Neural cell (in vitro differentiated cells): ENCODE measurements around the gene SLC29A1. TPM values are rescaled to one million over a fixed set of nuclear protein-coding genes. Genes with fewer than 3 reads are reported as not detected.
A peak's percentile ranks its signal among the peaks of the same experiment; 100 is the strongest.

ENCODE experiments used
- H2AFZ ChIP-seq: fragments of 200-600, 300-800 bp; sonication (generic), shearing (Covaris generic); 2 replicates; pipeline ENCODE4 v1.6.0; 2014; ENCODE audit warnings: low read depth, mild to moderate bottlenecking, antibody characterized with exemption, low read length, moderate library complexity
- H3F3A ChIP-seq: fragments of 200-600 bp; shearing (Covaris generic); 2 replicates; pipeline ENCODE4 v1.6.1; 2016; ENCODE audit warnings: mild to moderate bottlenecking, moderate library complexity, mixed read lengths, antibody characterized with exemption, low read length; ENCODE audit not compliant: insufficient read depth, poor library complexity, severe bottlenecking
- H3K27ac ChIP-seq: fragments of 200-600, 300-800 bp; sonication (generic), shearing (Covaris generic); 2 replicates; pipeline ENCODE4 v1.5.1; 2014; ENCODE audit warnings: mild to moderate bottlenecking, low read length, moderate library complexity
- H3K27me3 ChIP-seq: fragments of 300-800, 200-600 bp; sonication (generic), shearing (Covaris generic); 2 replicates; pipeline ENCODE4 v1.6.0; 2014; ENCODE audit warnings: mild to moderate bottlenecking, low read depth, low read length, moderate library complexity; ENCODE audit not compliant: insufficient read depth
- H3K36me3 ChIP-seq: fragments of 300-800, 200-600 bp; sonication (generic), shearing (Covaris generic); 2 replicates; pipeline ENCODE4 v1.5.1; 2014; ENCODE audit warnings: mild to moderate bottlenecking, antibody characterized with exemption, low read length, moderate library complexity; ENCODE audit not compliant: insufficient read depth
- H3K4me2 ChIP-seq: fragments of 300-800, 200-600 bp; sonication (generic), shearing (Covaris generic); 2 replicates; pipeline ENCODE4 v1.6.0; 2014; ENCODE audit warnings: mild to moderate bottlenecking, low read length
- H3K4me3 ChIP-seq: fragments of 300-800, 200-600 bp; sonication (generic), shearing (Covaris generic); 2 replicates; pipeline ENCODE4 v1.5.1; 2014; ENCODE audit warnings: mild to moderate bottlenecking, low read length, moderate library complexity
- H3K79me2 ChIP-seq: fragments of 200-600 bp; shearing (Covaris generic); replicated peaks from 2 replicates; pipeline ENCODE4 v1.6.0; 2014; ENCODE audit warnings: mild to moderate bottlenecking, low read length, moderate library complexity; ENCODE audit not compliant: insufficient read depth
- H3K9ac ChIP-seq: fragments of 300-800, 200-600 bp; sonication (generic), shearing (Covaris generic); 2 replicates; pipeline ENCODE4 v1.6.1; 2016; ENCODE audit warnings: mild to moderate bottlenecking, low read length, mixed read lengths
- H3K9me2 ChIP-seq: fragments of 200-600 bp; shearing (Covaris generic); 2 replicates; pipeline ENCODE4 v1.6.1; 2016; ENCODE audit warnings: mild to moderate bottlenecking, low read length, mixed read lengths; ENCODE audit not compliant: insufficient read depth
- H3K9me3 ChIP-seq: fragments of 200-600, 300-800 bp; sonication (generic), shearing (Covaris generic); 2 replicates; pipeline ENCODE4 v1.6.1; 2016; ENCODE audit warnings: mild to moderate bottlenecking, mixed run types, low read length, moderate library complexity, mixed read lengths
- H4K20me1 ChIP-seq: fragments of 200-600 bp; shearing (Covaris generic); 2 replicates; pipeline ENCODE4 v1.6.1; 2016; ENCODE audit warnings: mild to moderate bottlenecking, mixed run types; ENCODE audit not compliant: insufficient read depth
- EP300 ChIP-seq: fragments of 450-650 bp; conservative IDR thresholded peaks from 2 replicates; pipeline ENCODE4 v1.6.1; 2014; ENCODE audit warnings: antibody characterized with exemption, mild to moderate bottlenecking, moderate library complexity; ENCODE audit not compliant: poor library complexity, severe bottlenecking
- EZH2 ChIP-seq: fragments of 200-600, 300-800 bp; shearing (Covaris generic), sonication (generic); IDR thresholded peaks from 2 replicates; pipeline ENCODE4 v1.6.1; 2014; ENCODE audit warnings: antibody characterized with exemption, low read length, borderline replicate concordance, mild to moderate bottlenecking; ENCODE audit not compliant: insufficient read depth, poor library complexity, severe bottlenecking
- MXI1 ChIP-seq: fragments of 450-650 bp; conservative IDR thresholded peaks from 2 replicates; pipeline ENCODE4 v1.6.1; 2014; ENCODE audit warnings: antibody characterized with exemption, mild to moderate bottlenecking; ENCODE audit not compliant: poor library complexity, severe bottlenecking
- POLR2AphosphoS5 ChIP-seq: IDR thresholded peaks from 2 replicates; pipeline ENCODE4 v1.6.1; 2012
- RAD21 ChIP-seq: fragments of 450-650 bp; conservative IDR thresholded peaks from 2 replicates; pipeline ENCODE4 v1.6.1; 2014; ENCODE audit warnings: antibody characterized with exemption, mild to moderate bottlenecking, moderate library complexity
- SMC3 ChIP-seq: fragments of 450-650 bp; conservative IDR thresholded peaks from 2 replicates; pipeline ENCODE4 v1.6.1; 2014; ENCODE audit warnings: antibody characterized with exemption, mild to moderate bottlenecking, moderate library complexity; ENCODE audit not compliant: poor library complexity
- TAF1 ChIP-seq: IDR thresholded peaks from 2 replicates; pipeline ENCODE4 v1.6.1; 2012; ENCODE audit warnings: low read depth
- polyA plus RNA-seq: library from polyadenylated mRNA; depleted of rRNA; stranded (reverse); fragments of >200 nt; gene quantifications from 2 replicates; pipeline ENCODE4 v1.2.3, GENCODE V29; 2014
- TF ChIP-seq, protein P1 (sequence below): fragments of 450-650 bp; IDR thresholded peaks from 2 replicates; pipeline ENCODE4 v1.5.1; 2014; ENCODE audit warnings: antibody characterized with exemption, mild to moderate bottlenecking, moderate library complexity; ENCODE audit not compliant: poor library complexity, severe bottlenecking
- TF ChIP-seq, protein P2 (sequence below): IDR thresholded peaks from 2 replicates; pipeline ENCODE4 v1.6.1; 2012; ENCODE audit warnings: borderline replicate concordance

Gene SLC29A1
- polyA plus RNA-seq, 1 donor from 2014 or later = 18.9 TPM

DNA sequence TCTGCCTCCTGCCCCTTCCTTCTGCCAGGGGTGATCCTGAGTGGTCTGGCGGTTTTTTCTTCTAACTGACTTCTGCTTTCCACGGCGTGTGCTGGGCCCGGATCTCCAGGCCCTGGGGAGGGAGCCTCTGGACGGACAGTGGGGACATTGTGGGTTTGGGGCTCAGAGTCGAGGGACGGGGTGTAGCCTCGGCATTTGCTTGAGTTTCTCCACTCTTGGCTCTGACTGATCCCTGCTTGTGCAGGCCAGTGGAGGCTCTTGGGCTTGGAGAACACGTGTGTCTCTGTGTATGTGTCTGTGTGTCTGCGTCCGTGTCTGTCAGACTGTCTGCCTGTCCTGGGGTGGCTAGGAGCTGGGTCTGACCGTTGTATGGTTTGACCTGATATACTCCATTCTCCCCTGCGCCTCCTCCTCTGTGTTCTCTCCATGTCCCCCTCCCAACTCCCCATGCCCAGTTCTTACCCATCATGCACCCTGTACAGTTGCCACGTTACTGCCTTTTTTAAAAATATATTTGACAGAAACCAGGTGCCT is 10.2 kb downstream of the SLC29A1 start:
- Histone ChIP-seq H3K27ac (no peak overlapping the region), H3K36me3 (no peaks in the 10 kb centered on the region), H3K9me2 (no peaks in the 10 kb centered on the region), H3K4me3 (no peak overlapping the region), H3F3A (no peaks in the 10 kb centered on the region), H4K20me1 (no peaks in the 10 kb centered on the region), H3K4me2 (no peak overlapping the region), H3K79me2 (no peaks in the 10 kb centered on the region), H3K27me3 (no peaks in the 10 kb centered on the region), H3K9me3 (no peaks in the 10 kb centered on the region), H3K9ac (no peak overlapping the region), H2AFZ (no peak overlapping the region)
- TF ChIP-seq, protein P1, sequence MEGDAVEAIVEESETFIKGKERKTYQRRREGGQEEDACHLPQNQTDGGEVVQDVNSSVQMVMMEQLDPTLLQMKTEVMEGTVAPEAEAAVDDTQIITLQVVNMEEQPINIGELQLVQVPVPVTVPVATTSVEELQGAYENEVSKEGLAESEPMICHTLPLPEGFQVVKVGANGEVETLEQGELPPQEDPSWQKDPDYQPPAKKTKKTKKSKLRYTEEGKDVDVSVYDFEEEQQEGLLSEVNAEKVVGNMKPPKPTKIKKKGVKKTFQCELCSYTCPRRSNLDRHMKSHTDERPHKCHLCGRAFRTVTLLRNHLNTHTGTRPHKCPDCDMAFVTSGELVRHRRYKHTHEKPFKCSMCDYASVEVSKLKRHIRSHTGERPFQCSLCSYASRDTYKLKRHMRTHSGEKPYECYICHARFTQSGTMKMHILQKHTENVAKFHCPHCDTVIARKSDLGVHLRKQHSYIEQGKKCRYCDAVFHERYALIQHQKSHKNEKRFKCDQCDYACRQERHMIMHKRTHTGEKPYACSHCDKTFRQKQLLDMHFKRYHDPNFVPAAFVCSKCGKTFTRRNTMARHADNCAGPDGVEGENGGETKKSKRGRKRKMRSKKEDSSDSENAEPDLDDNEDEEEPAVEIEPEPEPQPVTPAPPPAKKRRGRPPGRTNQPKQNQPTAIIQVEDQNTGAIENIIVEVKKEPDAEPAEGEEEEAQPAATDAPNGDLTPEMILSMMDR = no peak
- TF ChIP-seq, protein P2, sequence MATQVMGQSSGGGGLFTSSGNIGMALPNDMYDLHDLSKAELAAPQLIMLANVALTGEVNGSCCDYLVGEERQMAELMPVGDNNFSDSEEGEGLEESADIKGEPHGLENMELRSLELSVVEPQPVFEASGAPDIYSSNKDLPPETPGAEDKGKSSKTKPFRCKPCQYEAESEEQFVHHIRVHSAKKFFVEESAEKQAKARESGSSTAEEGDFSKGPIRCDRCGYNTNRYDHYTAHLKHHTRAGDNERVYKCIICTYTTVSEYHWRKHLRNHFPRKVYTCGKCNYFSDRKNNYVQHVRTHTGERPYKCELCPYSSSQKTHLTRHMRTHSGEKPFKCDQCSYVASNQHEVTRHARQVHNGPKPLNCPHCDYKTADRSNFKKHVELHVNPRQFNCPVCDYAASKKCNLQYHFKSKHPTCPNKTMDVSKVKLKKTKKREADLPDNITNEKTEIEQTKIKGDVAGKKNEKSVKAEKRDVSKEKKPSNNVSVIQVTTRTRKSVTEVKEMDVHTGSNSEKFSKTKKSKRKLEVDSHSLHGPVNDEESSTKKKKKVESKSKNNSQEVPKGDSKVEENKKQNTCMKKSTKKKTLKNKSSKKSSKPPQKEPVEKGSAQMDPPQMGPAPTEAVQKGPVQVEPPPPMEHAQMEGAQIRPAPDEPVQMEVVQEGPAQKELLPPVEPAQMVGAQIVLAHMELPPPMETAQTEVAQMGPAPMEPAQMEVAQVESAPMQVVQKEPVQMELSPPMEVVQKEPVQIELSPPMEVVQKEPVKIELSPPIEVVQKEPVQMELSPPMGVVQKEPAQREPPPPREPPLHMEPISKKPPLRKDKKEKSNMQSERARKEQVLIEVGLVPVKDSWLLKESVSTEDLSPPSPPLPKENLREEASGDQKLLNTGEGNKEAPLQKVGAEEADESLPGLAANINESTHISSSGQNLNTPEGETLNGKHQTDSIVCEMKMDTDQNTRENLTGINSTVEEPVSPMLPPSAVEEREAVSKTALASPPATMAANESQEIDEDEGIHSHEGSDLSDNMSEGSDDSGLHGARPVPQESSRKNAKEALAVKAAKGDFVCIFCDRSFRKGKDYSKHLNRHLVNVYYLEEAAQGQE = no peak
- TF ChIP-seq MXI1 = no peak
- no peak for TF ChIP-seq POLR2AphosphoS5
- no peak for TF ChIP-seq EZH2
- TF ChIP-seq EP300 = no peak
- TF ChIP-seq RAD21 = no peak
- TF ChIP-seq SMC3 = no peak
- no peak for TF ChIP-seq TAF1

DNA sequence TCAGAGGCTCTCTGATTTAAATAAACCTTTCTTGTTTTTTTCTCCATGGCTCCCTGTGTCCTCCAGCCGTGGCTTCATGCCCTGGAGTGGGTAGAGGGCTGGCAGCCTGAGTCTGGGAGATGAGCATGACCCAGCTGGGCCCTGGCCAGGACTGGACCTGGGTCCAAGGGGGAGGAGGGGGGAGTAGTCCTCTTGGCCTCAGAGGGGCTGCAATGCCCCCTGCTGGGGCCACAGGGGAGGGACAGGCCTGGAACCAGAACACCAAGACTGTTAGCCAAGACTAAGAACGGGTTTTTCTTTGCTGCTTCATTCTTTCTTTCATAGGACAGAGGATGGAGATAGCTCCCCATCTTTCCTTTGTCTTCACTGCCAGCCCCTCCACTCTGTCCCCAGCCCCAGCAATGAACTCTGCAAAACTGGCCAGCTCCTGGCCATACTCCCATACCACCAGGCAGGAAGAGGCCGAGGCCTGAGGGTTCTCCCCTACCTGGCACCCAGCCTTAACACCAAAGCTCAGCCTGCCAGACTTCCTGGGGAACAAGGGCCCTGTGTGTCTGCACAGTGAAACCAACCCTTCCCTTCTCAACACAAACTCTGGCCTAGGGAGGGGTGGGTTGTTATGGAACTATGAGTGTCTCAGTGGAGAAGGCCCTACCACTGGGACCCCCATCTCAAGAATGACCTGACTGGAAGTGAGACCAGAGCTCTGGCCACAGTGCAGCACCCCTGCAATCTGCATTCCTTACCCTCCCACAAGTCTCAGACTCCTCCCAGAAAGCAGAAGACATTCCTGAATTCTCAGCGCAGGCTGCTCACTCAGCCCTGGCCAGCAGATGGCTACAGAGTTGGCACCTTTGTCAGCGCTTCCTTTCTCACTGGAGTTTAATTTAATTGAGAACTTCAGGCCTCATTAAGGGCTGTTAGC is 11.0 kb downstream of the SLC29A1 start:
- no peak overlapping the region for H3K27ac ChIP-seq
- H2AFZ ChIP-seq = no peak overlapping the region
- H3K9me3 ChIP-seq = no peaks in the 10 kb centered on the region
- H3K9me2 ChIP-seq = no peaks in the 10 kb centered on the region
- TF ChIP-seq, protein P1 = peak; percentile 45
- peak; percentile 24 for TF ChIP-seq RAD21
- TF ChIP-seq SMC3 = peak; percentile 25
- TF ChIP-seq, protein P2 = no peak
- no peaks in the 10 kb centered on the region for H3K79me2 ChIP-seq
- no peaks in the 10 kb centered on the region for H3K36me3 ChIP-seq
- H3K27me3 ChIP-seq = no peaks in the 10 kb centered on the region
- H4K20me1 ChIP-seq = no peaks in the 10 kb centered on the region
- no peak overlapping the region for H3K4me3 ChIP-seq
- no peak overlapping the region for H3K9ac ChIP-seq
- no peak overlapping the region for H3K4me2 ChIP-seq
- no peaks in the 10 kb centered on the region for H3F3A ChIP-seq
